HEK293 (cell line): ENCODE measurements around the gene MED15.

ENCODE experiments used
- ZFP37 ChIP-seq: fragments of 450-650 bp; formaldehyde crosslinking; IDR thresholded peaks from 2 replicates; pipeline ENCODE4 v1.5.1; 2016; ENCODE audit warnings: missing biosample characterization, missing genetic modification characterization
- ZNF133 ChIP-seq: fragments of 450-650 bp; formaldehyde crosslinking; IDR thresholded peaks from 2 replicates; pipeline ENCODE4 v1.5.1; 2016; ENCODE audit warnings: missing biosample characterization, missing genetic modification characterization
- ZNF24 ChIP-seq: fragments of 450-650 bp; formaldehyde crosslinking; IDR thresholded peaks from 2 replicates; pipeline ENCODE4 v1.5.1; 2016; ENCODE audit warnings: missing biosample characterization, missing genetic modification characterization
- TF ChIP-seq, protein P1 (sequence below): fragments of 450-650 bp; formaldehyde crosslinking; IDR thresholded peaks from 2 replicates; pipeline ENCODE4 v1.5.1; 2016; ENCODE audit warnings: missing biosample characterization, missing genetic modification characterization
- TF ChIP-seq, protein P2 (sequence below): fragments of 450-650 bp; formaldehyde crosslinking; IDR thresholded peaks from 2 replicates; pipeline ENCODE4 v1.5.1; 2016; ENCODE audit warnings: missing biosample characterization, missing genetic modification characterization
- TF ChIP-seq, protein P3 (sequence below): fragments of 450-650 bp; formaldehyde crosslinking; IDR thresholded peaks from 2 replicates; pipeline ENCODE4 v1.5.1; 2016; ENCODE audit warnings: missing biosample characterization, missing genetic modification characterization

DNA sequence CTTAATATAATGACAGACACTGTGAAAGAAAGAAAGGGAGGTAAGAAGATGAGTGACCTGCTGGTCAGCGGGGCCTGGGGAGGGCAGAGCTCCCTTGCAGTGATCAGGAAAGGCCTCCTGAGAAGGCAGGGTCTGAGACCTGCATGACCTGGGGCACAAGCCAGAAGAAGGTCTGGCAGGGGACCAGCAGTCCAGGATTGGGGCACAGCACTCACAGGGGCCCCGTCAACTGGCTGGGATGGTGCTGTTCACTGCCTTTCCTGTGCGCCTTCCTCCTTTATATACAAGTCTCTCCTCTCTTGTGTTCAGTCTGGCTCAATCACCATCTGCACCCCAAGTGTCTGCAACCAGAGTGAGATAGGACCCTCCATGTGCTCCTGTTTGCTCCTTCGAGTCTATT is 47.5 kb upstream of the MED15 start:
- TF ChIP-seq, protein P1, sequence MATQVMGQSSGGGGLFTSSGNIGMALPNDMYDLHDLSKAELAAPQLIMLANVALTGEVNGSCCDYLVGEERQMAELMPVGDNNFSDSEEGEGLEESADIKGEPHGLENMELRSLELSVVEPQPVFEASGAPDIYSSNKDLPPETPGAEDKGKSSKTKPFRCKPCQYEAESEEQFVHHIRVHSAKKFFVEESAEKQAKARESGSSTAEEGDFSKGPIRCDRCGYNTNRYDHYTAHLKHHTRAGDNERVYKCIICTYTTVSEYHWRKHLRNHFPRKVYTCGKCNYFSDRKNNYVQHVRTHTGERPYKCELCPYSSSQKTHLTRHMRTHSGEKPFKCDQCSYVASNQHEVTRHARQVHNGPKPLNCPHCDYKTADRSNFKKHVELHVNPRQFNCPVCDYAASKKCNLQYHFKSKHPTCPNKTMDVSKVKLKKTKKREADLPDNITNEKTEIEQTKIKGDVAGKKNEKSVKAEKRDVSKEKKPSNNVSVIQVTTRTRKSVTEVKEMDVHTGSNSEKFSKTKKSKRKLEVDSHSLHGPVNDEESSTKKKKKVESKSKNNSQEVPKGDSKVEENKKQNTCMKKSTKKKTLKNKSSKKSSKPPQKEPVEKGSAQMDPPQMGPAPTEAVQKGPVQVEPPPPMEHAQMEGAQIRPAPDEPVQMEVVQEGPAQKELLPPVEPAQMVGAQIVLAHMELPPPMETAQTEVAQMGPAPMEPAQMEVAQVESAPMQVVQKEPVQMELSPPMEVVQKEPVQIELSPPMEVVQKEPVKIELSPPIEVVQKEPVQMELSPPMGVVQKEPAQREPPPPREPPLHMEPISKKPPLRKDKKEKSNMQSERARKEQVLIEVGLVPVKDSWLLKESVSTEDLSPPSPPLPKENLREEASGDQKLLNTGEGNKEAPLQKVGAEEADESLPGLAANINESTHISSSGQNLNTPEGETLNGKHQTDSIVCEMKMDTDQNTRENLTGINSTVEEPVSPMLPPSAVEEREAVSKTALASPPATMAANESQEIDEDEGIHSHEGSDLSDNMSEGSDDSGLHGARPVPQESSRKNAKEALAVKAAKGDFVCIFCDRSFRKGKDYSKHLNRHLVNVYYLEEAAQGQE (tag by site-specific recombination) = no peak
- TF ChIP-seq, protein P2, sequence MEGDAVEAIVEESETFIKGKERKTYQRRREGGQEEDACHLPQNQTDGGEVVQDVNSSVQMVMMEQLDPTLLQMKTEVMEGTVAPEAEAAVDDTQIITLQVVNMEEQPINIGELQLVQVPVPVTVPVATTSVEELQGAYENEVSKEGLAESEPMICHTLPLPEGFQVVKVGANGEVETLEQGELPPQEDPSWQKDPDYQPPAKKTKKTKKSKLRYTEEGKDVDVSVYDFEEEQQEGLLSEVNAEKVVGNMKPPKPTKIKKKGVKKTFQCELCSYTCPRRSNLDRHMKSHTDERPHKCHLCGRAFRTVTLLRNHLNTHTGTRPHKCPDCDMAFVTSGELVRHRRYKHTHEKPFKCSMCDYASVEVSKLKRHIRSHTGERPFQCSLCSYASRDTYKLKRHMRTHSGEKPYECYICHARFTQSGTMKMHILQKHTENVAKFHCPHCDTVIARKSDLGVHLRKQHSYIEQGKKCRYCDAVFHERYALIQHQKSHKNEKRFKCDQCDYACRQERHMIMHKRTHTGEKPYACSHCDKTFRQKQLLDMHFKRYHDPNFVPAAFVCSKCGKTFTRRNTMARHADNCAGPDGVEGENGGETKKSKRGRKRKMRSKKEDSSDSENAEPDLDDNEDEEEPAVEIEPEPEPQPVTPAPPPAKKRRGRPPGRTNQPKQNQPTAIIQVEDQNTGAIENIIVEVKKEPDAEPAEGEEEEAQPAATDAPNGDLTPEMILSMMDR (tag by site-specific recombination) = no peak
- TF ChIP-seq, protein P3, sequence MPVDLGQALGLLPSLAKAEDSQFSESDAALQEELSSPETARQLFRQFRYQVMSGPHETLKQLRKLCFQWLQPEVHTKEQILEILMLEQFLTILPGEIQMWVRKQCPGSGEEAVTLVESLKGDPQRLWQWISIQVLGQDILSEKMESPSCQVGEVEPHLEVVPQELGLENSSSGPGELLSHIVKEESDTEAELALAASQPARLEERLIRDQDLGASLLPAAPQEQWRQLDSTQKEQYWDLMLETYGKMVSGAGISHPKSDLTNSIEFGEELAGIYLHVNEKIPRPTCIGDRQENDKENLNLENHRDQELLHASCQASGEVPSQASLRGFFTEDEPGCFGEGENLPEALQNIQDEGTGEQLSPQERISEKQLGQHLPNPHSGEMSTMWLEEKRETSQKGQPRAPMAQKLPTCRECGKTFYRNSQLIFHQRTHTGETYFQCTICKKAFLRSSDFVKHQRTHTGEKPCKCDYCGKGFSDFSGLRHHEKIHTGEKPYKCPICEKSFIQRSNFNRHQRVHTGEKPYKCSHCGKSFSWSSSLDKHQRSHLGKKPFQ (tag by site-specific recombination) = no peak
- no peak for TF ChIP-seq ZNF24 (tag by site-specific recombination)
- no peak for TF ChIP-seq ZNF133 (tag by site-specific recombination)
- TF ChIP-seq ZFP37 = no peak
